ENCODE data around the gene CIAO2A.

- TF ChIP-seq CTCF (IDR thresholded peaks at IDR 0.05), result no peak
- TF ChIP-seq EZH2 (IDR thresholded peaks at IDR 0.05), result no peak
These were observed 25.5 kb downstream of the CIAO2A start for GRCh38 chr15:64068133-64068532.
